ENCODE data around the gene NSDHL. TPM values are rescaled to one million over a fixed set of nuclear protein-coding genes. Genes with fewer than 3 reads are reported as not detected.

Gene NSDHL
- total RNA-seq, 1 donor from 2014 or later: 26.7 TPM

GRCh38 chrX:152842772-152843338 is 12.0 kb downstream of the NSDHL start:
- ATAC-seq (no peak), DNase-seq (no peak)
- intact Hi-C loops (cut with micrococcal nuclease): no loop called here

GRCh38 chrX:152843852-152844251 is 13.0 kb downstream of the NSDHL start:
- peak; percentile 50 for DNase-seq
- peak; percentile 97 for ATAC-seq

GRCh38 chrX:152844256-152844655 is 13.4 kb downstream of the NSDHL start:
- ATAC-seq (peak; percentile 38), DNase-seq (no peak)
- intact Hi-C loops (cut with micrococcal nuclease): no loop called here

More at GRCh38 chrX:152843852-152844251, 13.0 kb downstream of the NSDHL start:
- intact Hi-C loops (cut with micrococcal nuclease): no loop called here

- intact Hi-C loops (cut with micrococcal nuclease): no loop called here
- DNase-seq (no peak), ATAC-seq (no peak)
Measured at GRCh38 chrX:152845618-152846240, 14.9 kb downstream of the NSDHL start.

DNA sequence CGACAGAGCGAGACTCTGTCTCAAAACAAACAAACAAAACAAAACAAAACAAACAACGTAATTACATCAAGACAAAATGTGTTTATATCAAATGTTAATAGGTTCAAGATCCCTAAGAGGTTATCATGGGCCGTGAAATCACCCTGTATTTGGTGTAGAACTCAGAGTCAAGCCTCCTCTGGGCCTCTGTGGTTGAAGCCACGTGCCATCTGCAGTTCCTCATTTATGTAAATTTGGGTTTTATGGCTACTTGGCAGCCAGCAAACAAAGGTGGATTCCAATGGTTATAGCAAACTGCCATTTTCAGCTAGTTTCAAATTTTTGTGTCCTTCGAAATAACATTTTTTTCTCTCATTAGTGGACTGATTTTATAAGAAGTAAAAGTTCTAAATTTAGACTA is 16.4 kb downstream of the NSDHL start:
- intact Hi-C loops (cut with micrococcal nuclease): no loop called here
- DNase-seq (no peak), ATAC-seq (no peak)

DNA sequence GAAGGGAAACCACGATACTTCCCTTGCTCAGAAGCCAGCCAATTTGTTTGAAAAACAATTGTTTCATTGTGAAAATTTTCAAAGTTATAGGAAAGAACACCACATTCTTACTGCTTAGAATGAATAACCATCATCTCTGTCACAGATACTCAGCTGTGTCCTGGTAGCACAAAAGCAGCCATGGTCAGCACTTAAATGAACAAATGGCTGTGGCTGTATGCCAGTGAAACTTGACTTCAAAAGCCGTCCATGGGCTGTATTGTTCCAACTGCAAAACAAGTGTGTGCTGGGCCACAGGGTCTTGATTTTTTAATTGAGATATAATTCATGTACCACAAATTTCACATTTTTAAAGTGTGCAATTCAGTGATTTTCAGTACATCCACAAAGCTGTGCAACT is 19.6 kb downstream of the NSDHL start:
- DNase-seq: no peak
- intact Hi-C loops (cut with micrococcal nuclease): no loop called here
- peak; percentile 45 for ATAC-seq

- DNase-seq: no peak
- intact Hi-C loops (cut with micrococcal nuclease): no loop called here
- ATAC-seq: no peak
Measured at GRCh38 chrX:152853986-152854385, 23.1 kb downstream of the NSDHL start.

DNA sequence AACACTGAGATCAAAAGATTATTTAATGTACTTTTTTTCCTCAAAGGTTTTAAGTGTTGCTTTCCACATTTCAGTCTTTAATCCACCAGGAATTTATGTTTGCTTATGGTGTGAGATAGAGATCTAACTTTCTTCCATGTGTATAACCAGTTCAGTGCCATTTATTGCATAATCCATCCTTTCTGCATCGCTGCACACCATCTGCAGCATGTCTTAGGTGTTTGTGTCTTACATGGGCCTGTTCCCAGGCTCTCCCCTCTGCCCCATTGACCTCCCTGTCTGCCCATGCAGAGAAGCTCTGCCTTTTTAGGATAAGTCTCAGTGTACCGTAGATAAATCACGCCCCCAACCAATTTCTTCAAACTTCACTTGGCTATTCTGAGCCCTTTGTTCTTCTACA is 30.3 kb downstream of the NSDHL start:
- no peak for DNase-seq
- intact Hi-C loops (cut with micrococcal nuclease): no loop called here
- no peak for ATAC-seq

- no peak for ATAC-seq
- DNase-seq: no peak
- intact Hi-C loops (cut with micrococcal nuclease): no loop called here
Measured at GRCh38 chrX:152861826-152862225, 31.0 kb downstream of the NSDHL start.

DNA sequence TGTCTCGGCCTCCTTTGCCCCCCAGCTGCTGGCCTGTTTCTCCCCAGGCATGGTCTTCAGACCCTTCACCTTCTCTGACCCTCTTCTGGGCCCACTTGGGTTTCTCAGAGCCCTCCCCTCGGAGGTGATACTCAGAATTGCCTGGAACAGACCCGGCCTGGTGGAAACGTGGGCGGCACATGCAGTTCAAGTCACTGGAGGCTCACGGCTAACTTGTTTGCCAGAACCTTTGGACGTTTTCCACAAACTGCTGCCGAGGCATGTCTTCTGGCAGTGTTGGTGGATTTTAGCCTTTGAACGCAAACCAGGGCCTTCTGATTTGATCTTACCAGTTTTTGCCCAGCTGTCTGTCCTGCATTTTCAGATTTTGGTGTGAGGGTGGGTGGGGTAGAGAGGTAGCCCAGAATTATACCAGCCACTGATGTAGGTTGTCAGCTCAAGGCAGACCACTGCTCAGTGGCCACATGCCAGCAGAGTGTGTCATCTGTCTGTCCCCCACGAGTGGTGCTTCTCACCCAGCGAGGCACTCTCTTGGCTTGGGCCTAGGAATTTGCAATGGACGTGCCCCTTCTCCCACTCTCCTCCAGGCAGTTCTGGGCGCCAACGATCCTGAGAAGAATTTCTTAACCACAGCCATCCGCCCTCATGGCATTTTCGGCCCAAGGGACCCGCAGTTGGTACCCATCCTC is 34.5 kb downstream of the NSDHL start:
- DNase-seq (no peak), ATAC-seq (no peak)
- intact Hi-C loops (cut with micrococcal nuclease): no loop called here

DNA sequence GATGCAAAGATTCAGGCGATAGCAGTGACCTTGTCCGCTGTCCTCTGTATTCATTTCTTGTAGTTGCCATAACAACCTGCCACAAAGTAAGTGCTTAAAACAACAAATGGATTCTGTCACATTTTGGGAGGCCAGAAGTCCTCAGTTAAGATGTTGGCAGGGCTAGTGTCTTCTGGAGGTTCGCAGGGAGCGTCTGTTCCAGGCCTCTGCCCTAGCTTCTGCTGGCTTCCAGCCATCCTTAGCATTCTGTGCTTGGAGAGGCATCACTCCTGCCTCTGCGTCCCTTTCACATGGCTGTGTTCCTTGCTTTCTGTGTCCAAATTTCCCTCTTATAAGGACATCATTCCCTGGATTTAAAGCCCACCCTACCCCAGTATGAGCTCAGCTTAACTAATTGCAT is 35.5 kb downstream of the NSDHL start:
- DNase-seq (no peak), ATAC-seq (no peak)
- intact Hi-C loops (cut with micrococcal nuclease): no loop called here

GRCh38 chrX:152869972-152870371 is 39.1 kb downstream of the NSDHL start:
- intact Hi-C loops (cut with micrococcal nuclease): no loop called here
- no peak for DNase-seq
- no peak for ATAC-seq

DNA sequence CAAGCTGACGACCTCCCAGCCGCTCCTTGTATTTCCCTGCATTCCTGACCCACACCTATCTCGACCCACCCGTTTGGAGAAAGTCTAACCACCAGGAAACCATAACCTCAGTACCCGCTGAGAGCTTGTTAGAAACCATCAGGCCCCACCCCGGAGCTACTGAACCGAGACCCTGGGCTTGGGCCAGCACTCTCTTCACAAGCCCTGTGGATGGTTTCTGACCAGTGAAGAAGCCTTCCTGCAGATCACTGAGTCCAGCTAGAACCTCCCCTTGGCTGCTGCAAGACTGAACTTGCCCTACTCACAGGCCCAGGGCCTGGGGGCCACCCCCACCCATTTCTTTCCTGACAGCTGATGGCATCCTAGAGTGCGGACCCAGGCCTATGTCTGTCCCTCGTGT is 40.4 kb downstream of the NSDHL start:
- DNase-seq (no peak), ATAC-seq (no peak)
- intact Hi-C loops (cut with micrococcal nuclease): no loop called here

DNA sequence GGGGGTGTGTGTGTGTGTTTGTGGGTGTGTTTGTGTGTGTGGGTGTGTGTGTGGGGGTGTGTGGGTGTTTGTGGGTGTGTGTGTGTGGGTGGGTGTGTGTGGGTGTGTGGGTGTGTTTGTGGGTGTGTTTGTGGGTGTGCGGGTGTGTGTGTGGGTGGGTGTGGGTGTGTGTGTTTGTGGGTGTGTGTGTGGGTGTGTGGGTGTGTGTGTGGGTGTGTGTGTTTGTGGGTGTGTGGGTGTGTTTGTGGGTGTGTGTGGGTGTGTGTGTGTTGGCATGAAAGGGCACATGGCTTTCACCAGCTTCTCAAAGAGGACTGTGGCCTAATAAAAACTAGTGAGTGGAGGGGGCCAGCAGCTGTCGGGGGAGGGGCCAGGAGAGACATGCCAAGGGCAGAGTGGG is 41.7 kb downstream of the NSDHL start:
- ATAC-seq (no peak), DNase-seq (no peak)
- intact Hi-C loops (cut with micrococcal nuclease): no loop called here

DNA sequence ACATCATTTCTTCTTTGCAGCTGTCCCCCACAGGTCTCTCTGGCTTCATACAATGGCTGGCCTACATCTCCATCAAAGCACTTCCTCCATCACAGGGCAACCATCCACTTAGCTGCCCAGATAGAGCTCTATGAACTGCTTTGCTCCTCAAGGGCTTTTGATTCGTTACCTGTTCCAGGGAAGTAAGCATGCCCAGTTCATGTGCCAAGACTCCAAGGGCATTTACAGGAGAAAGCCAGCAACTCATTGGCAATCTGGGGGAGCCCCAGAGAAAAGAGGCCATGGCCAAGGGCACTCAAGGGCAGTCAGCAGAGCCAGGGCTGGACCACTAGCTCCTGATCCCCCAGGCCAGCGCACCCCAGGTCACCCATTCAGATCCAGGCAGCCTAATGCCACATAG is 42.5 kb downstream of the NSDHL start:
- no peak for ATAC-seq

GRCh38 chrX:152876931-152877840 is 46.3 kb downstream of the NSDHL start:
- DNase-seq (no peak), ATAC-seq (no peak)
- intact Hi-C loops (cut with micrococcal nuclease): no loop called here

More for the DNA sequence above, 42.5 kb downstream of the NSDHL start:
- no peak for DNase-seq
- intact Hi-C loops (cut with micrococcal nuclease): no loop called here

- intact Hi-C loops (cut with micrococcal nuclease): no loop called here
- DNase-seq (no peak), ATAC-seq (no peak)
Measured at GRCh38 chrX:152878976-152879755, 48.3 kb downstream of the NSDHL start.

- intact Hi-C loops (cut with micrococcal nuclease): no loop called here
- DNase-seq (no peak), ATAC-seq (no peak)
Measured at GRCh38 chrX:152881289-152881688, 50.4 kb downstream of the NSDHL start.

- ATAC-seq (no peak), DNase-seq (no peak)
- intact Hi-C loops (cut with micrococcal nuclease): no loop called here
Measured at GRCh38 chrX:152884171-152884570, 53.3 kb downstream of the NSDHL start.

Measured in left ventricle myocardium superior (tissue), 1 donor.